AG09309 (cell line): ENCODE measurements around the gene MMP15.

Source experiments
- DNase-seq: peaks from one replicate; pipeline ENCODE4 v3.0.0-alpha.2; 2010; ENCODE audit warnings: low read depth
- H3K4me3 ChIP-seq: 2 replicates; pipeline ENCODE4 v1.5.1; 2011; ENCODE audit warnings: mild to moderate bottlenecking, low read depth, low read length, moderate library complexity; ENCODE audit not compliant: control insufficient read depth
- TF ChIP-seq, protein P1 (sequence below): IDR thresholded peaks from 2 replicates; pipeline ENCODE4 v1.5.1; 2011; ENCODE audit warnings: mild to moderate bottlenecking, low read depth, low read length, inconsistent platforms; ENCODE audit not compliant: insufficient read depth, control insufficient read depth; ENCODE audit errors: missing control alignments

MMP15 gene

DNA sequence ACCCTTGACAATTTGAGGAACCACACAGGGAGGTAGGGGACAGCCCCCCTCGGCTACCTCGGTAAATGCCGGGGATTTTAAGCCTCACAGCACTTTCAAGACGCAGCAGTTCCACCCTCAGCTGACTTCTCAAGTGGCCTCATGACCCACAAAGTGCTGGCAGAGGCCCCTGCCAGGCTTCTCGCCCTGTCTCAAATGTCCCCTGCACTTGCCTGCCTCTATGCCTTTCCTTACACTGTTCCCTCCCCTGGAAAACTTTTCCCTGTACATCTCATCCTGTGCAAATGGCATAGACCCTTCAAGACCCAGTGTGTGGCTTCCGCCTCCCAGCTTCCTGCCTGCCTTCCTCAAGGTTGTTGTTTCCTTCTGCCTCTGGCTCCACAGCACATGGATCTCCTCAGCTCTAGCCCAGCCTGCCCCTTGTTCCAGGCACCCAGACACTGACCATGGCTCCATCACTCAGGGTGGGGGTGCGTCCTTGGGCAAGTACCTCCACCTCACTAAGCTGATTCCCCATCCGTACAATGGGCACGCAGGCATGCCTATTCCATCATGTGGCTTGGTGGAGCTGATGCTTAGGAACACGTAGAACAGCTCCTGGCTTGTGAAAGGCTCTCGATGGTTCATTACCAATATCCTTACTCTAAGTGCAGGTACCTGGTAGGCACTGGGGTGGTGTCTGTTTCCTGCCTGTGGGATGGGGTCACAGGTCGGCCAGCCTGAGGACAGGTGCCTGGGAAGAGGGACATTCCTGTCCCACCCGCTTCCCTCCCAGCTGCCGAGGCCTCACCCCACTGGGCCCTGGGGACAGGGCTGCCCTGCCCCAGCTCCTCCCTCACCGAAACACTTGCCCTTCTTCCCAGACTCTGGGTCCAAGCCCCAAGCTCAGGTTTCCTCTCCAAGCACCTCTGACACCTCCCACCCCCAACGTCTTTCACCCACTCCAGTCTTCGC, 24.0 kb downstream of the MMP15 start:
- DNase-seq = no peak
- no peak overlapping the region for H3K4me3 ChIP-seq
- TF ChIP-seq, protein P1, sequence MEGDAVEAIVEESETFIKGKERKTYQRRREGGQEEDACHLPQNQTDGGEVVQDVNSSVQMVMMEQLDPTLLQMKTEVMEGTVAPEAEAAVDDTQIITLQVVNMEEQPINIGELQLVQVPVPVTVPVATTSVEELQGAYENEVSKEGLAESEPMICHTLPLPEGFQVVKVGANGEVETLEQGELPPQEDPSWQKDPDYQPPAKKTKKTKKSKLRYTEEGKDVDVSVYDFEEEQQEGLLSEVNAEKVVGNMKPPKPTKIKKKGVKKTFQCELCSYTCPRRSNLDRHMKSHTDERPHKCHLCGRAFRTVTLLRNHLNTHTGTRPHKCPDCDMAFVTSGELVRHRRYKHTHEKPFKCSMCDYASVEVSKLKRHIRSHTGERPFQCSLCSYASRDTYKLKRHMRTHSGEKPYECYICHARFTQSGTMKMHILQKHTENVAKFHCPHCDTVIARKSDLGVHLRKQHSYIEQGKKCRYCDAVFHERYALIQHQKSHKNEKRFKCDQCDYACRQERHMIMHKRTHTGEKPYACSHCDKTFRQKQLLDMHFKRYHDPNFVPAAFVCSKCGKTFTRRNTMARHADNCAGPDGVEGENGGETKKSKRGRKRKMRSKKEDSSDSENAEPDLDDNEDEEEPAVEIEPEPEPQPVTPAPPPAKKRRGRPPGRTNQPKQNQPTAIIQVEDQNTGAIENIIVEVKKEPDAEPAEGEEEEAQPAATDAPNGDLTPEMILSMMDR = no peak

DNA sequence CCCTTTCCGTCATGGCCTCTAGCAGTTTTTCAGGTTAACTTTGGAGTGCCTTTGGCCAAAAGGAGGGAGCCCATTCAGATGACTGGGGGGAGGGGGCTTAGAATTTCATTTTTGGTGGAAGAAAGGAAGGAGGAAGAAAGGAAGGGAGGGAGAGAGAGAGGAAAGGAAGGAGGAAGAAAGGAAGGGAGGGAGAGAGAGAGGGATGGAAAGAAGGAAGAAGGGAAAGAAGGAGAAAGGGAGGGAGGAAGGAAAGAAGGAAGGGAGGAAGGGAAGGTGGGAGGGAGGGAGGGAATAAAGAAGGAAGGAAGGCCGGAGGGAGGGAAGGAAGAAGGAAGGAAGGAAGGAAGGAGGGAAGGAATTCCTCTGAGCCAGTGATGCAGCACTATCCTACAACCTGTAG, 25.7 kb downstream of the MMP15 start:
- DNase-seq = no peak
- TF ChIP-seq, protein P1 = no peak
- no peak overlapping the region for H3K4me3 ChIP-seq

DNA sequence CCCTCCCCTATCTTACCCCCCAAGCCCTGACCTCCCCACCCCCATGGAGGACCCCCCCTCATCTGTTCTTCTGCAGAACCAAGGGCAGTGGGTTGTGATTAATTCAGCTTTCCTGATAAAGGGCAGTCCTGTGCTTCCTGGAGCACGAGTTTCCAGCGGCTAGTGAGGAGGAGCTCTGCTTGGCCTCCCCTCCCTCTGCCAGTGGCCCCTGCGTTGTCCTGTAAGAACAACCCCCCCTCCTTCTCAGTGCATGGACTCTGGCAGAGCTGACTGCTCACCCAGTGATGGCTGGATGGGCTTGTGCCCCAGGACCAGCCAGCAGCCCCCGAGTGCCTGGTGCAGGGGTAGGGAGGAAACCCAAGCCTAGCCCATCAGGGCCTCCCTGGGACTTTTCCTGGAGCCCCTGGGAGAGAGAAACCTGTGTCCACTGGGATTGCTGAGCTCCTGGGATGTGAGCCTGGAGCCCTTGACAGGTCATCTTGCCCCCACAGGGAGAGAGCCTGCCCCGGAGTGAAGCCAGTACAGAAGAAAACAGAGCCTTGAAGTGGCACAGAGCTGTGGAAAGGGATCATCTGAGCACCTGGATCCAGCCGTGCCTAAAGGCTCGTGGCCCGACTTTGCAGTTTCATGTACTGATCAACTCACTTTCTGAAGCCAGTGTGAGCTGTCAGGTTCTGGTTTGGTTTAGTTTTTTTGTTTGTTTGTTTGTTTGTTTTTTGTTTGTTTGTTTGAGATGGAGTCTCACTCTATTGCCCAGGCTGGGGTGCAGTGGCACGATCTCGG, 26.5 kb downstream of the MMP15 start:
- no peak for DNase-seq
- TF ChIP-seq, protein P1 = no peak
- no peak overlapping the region for H3K4me3 ChIP-seq

DNA sequence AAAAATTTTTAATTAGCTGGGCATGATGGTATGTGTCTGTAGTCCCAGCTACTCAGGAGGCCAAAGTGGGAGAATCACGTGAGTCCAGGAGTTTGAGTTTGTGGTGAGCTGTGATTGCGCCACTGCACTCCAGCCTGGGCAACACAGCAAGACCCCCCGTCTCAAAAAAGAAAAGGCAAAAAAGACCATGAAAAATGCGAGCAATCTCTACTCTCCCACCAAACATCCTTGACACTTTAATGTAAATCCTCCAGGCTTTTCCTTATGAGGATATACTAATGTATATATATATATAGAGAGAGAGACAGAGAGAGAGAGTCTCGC, 28.1 kb downstream of the MMP15 start:
- H3K4me3 ChIP-seq = no peak overlapping the region
- TF ChIP-seq, protein P1 = no peak
- no peak for DNase-seq

DNA sequence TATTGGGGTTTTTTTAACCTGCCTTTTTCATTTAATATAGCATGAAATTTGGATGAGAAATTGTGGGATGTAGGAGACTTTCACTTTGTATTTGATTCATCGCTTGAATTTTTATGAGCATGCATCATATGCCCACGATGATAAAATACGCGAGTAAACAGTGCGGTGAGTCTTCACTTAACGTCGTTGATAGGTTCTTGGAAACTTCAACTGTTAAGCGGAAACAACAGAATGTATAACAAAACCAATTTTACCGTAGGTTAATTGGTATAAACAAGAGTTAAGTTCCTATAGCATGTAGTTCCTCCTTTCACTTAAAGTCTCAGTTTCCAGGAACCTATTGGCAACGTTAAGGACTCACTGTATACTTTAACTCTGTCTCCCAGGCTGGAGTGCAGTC, 28.7 kb downstream of the MMP15 start:
- H3K4me3 ChIP-seq = no peak overlapping the region
- DNase-seq = no peak

DNA sequence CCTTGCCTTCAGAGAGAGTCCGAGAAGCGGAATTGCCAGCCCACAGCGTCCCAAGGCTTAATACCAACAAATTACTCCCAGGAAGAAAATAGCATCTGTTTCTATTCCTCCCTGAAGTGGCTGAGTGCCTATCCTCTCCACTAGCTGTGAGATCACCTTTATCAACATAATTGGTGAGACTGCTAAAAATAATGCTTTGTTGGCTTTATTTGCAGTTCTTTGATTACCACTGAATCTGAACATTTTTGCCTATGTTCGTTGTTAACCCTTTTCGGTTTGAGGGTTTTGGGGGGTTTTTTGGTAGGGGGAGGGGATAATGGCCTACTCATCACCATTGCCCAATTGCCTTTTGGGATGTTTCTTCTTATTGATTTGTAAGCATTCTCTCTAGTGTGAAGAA, 31.0 kb downstream of the MMP15 start:
- TF ChIP-seq, protein P1 = no peak
- no peak for DNase-seq
- H3K4me3 ChIP-seq = no peak overlapping the region

More for the DNA sequence above, 28.7 kb downstream of the MMP15 start:
- TF ChIP-seq, protein P1 = no peak
